Measurements from ENCODE around the gene TCF21. TPM values are rescaled to one million over a fixed set of nuclear protein-coding genes. Genes with fewer than 3 reads are reported as not detected.

Gene TCF21
- total RNA-seq (2016; rRNA removed; fragmentation: Illumina TruSeq; extraction: Trizol) (not detected in 2 replicates), polyA plus RNA-seq (2011; rRNA removed) (not detected in 2 replicates), polyA minus RNA-seq (2011; rRNA and poly(A)+ RNA removed; ENCODE audit: low replicate concordance) (0.09 TPM in 1 of 2 replicates, not detected in the other), Bru-seq, nascent RNA (not detected), BruChase-seq, experiment 1, labeled RNA remaining after a 6-hour chase (not detected), BruChase-seq, experiment 2, labeled RNA remaining after a 2-hour chase (not detected)
- not detected in 2 replicates for total RNA-seq (2016; cell fraction: cytosol; rRNA removed; fragmentation: Illumina TruSeq; extraction: Trizol; ENCODE audit: low read depth)
- total RNA-seq (2016; cell fraction: insoluble cytoplasmic fraction; rRNA removed; fragmentation: Illumina TruSeq; extraction: Trizol): not detected in 2 replicates
- not detected in 2 replicates for total RNA-seq (2016; cell fraction: membrane; rRNA removed; fragmentation: Illumina TruSeq; extraction: Trizol)
- total RNA-seq (2016; cell fraction: nucleus; rRNA removed; fragmentation: Illumina TruSeq; extraction: Trizol): not detected in 2 replicates
- not detected in 2 replicates for polyA plus RNA-seq (2011; cell fraction: cytosol; rRNA removed)
- polyA plus RNA-seq (2011; cell fraction: nucleus; rRNA removed): not detected in 2 replicates
- polyA plus RNA-seq (2012): not detected in 2 replicates
- polyA plus RNA-seq (2016; cell fraction: cytosol; fragmentation: Illumina TruSeq; extraction: Trizol; ENCODE audit: low read depth): not detected in 2 replicates
- not detected in 2 replicates for polyA plus RNA-seq (2016; cell fraction: insoluble cytoplasmic fraction; fragmentation: Illumina TruSeq; extraction: Trizol; ENCODE audit: low read depth)
- not detected in 2 replicates for polyA plus RNA-seq (2016; cell fraction: membrane; fragmentation: Illumina TruSeq; extraction: Trizol; ENCODE audit: low read depth)
- polyA plus RNA-seq (2016; cell fraction: nucleus; fragmentation: Illumina TruSeq; extraction: Trizol; ENCODE audit: insufficient read depth, low read depth): not detected in 2 replicates
- polyA minus RNA-seq (2011; cell fraction: cytosol; rRNA and poly(A)+ RNA removed): not detected in 2 replicates
- not detected in 2 replicates for polyA minus RNA-seq (2011; cell fraction: nucleus; rRNA and poly(A)+ RNA removed)
- long read RNA-seq, experiment 1: 0 reads
- long read RNA-seq, experiment 2: 0 reads

DNA sequence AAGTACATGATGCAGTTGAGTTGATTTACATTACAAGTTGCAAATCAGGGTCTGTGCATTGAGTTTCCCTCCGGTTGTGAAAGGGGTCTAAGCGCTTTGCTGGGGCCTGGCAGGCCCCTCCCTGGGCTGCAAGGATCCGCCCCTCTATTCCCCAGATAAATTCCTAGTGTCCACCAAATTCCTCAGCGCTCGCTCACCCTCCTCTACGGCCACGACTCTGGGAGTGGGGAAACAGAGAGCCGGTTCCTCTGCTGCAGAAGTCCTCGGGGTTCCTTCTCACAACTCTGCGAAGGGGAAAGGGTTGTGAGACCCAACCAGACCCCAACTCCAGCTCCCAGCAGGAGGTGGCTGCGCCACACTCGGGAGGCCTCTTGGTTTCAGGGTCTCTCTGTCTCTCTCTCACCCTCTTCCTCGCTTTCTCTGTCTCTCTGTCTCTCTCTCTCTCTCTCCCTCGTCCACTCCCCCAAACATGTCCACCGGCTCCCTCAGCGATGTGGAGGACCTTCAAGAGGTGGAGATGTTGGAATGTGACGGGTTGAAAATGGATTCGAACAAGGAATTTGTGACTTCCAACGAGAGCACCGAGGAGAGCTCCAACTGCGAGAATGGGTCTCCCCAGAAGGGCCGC is at the start of gene TCF21:
Gene TCF21, plus strand, starts transcription at position 185 of the 628 bp plus-strand sequence. Its CDS starts 285 bp downstream, at position 470.
- BruUV-seq (replicated peaks): no TSS peak
- H4K20me1 ChIP-seq (ENCODE audit: insufficient read depth, low read length): no peaks in the 10 kb centered on the region
- POLR2A ChIA-PET: no interaction called here
- FAIRE-seq (no peak), DNase-seq (ENCODE audit: low spot score) (no peak), ATAC-seq (peak; percentile 29; the same call in 1 of the 3 replicates)
- intact Hi-C loops (cut with micrococcal nuclease; ENCODE audit: unreplicated experiment): no loop called here
- no peaks in the 10 kb centered on the region for H3K9me3 ChIP-seq (ENCODE audit: low read length)
- H3K4me3 ChIP-seq (replicated peaks in 1 of 3; ENCODE audit: insufficient read depth in 1 of 3, low read depth in 2 of 3, low read length in 3 of 3): no peak within 1 kb of the TSS
- 23% methylated on average over 20 of the region's 22 CpGs for WGBS (ENCODE audit: low lambda C conversion rate)
- no peaks in the 10 kb centered on the region for H3K79me2 ChIP-seq (ENCODE audit: insufficient read depth, low read length)
- no peaks in the 10 kb centered on the region for H3K36me3 ChIP-seq (replicated peaks in 1 of 2; ENCODE audit: control insufficient read depth in 1 of 2, insufficient read depth in 2 of 2, low read length in 2 of 2)
- CTCF ChIA-PET (ENCODE audit: low intra/inter-chr PET ratio, low total read pairs): no interaction called here
- H3K4me1 ChIP-seq (ENCODE audit: insufficient read depth, low read length): no peaks in the 10 kb centered on the region
- H3K27ac ChIP-seq (ENCODE audit: extremely low read length, insufficient read depth, low read length): no peak within 1 kb of the TSS
- no peak within 1 kb of the TSS for H3K4me2 ChIP-seq (ENCODE audit: low read depth, low read length)
- TF ChIP-seq ZNF431 (CRISPR knock-in tag; IDR thresholded peaks at IDR 0.05; ENCODE audit: borderline replicate concordance, low read depth) (no peak), ZNF256 (CRISPR knock-in tag; conservative IDR thresholded peaks at IDR 0.05) (no peak), MTA3 (CRISPR knock-in tag; IDR thresholded peaks at IDR 0.05) (no peak), ZNF441 (CRISPR knock-in tag; IDR thresholded peaks at IDR 0.05; ENCODE audit: borderline replicate concordance) (no peak), ARID2 (CRISPR knock-in tag; IDR thresholded peaks at IDR 0.05; ENCODE audit: borderline replicate concordance) (no peak), ZNF382 (CRISPR knock-in tag; IDR thresholded peaks at IDR 0.05; ENCODE audit: borderline replicate concordance) (no peak), ZNF430 (CRISPR knock-in tag; IDR thresholded peaks at IDR 0.05) (no peak), NFKBIZ (CRISPR knock-in tag; IDR thresholded peaks at IDR 0.05) (no peak), SRF (IDR thresholded peaks at IDR 0.05; ENCODE audit: low read depth, low read length) (no peak), YEATS4 (CRISPR knock-in tag; IDR thresholded peaks at IDR 0.05; ENCODE audit: borderline replicate concordance) (no peak)
- TF ChIP-seq, protein P1, sequence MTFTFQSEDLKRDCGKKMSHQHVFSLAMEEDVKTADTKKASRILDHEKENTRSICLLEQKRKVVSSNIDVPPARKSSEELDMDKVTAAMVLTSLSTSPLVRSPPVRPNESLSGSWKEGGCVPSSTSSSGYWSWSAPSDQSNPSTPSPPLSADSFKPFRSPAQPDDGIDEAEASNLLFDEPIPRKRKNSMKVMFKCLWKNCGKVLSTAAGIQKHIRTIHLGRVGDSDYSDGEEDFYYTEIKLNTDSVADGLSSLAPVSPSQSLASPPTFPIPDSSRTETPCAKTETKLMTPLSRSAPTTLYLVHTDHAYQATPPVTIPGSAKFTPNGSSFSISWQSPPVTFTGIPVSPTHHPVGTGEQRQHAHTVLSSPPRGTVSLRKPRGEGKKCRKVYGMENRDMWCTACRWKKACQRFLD (CRISPR knock-in tag; IDR thresholded peaks at IDR 0.05; ENCODE audit: borderline replicate concordance): no peak
- TF ChIP-seq, protein P2, sequence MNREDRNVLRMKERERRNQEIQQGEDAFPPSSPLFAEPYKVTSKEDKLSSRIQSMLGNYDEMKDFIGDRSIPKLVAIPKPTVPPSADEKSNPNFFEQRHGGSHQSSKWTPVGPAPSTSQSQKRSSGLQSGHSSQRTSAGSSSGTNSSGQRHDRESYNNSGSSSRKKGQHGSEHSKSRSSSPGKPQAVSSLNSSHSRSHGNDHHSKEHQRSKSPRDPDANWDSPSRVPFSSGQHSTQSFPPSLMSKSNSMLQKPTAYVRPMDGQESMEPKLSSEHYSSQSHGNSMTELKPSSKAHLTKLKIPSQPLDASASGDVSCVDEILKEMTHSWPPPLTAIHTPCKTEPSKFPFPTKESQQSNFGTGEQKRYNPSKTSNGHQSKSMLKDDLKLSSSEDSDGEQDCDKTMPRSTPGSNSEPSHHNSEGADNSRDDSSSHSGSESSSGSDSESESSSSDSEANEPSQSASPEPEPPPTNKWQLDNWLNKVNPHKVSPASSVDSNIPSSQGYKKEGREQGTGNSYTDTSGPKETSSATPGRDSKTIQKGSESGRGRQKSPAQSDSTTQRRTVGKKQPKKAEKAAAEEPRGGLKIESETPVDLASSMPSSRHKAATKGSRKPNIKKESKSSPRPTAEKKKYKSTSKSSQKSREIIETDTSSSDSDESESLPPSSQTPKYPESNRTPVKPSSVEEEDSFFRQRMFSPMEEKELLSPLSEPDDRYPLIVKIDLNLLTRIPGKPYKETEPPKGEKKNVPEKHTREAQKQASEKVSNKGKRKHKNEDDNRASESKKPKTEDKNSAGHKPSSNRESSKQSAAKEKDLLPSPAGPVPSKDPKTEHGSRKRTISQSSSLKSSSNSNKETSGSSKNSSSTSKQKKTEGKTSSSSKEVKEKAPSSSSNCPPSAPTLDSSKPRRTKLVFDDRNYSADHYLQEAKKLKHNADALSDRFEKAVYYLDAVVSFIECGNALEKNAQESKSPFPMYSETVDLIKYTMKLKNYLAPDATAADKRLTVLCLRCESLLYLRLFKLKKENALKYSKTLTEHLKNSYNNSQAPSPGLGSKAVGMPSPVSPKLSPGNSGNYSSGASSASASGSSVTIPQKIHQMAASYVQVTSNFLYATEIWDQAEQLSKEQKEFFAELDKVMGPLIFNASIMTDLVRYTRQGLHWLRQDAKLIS (CRISPR knock-in tag; IDR thresholded peaks at IDR 0.05): no peak
- TF ChIP-seq, protein P3, sequence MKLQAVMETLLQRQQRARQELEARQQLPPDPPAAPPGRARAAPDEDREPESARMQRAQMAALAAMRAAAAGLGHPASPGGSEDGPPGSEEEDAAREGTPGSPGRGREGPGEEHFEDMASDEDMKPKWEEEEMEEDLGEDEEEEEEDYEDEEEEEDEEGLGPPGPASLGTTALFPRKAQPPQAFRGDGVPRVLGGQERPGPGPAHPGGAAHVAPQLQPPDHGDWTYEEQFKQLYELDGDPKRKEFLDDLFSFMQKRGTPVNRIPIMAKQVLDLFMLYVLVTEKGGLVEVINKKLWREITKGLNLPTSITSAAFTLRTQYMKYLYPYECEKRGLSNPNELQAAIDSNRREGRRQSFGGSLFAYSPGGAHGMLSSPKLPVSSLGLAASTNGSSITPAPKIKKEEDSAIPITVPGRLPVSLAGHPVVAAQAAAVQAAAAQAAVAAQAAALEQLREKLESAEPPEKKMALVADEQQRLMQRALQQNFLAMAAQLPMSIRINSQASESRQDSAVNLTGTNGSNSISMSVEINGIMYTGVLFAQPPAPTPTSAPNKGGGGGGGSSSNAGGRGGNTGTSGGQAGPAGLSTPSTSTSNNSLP (IDR thresholded peaks at IDR 0.05; ENCODE audit: low read depth, low read length): no peak
- H3K9ac ChIP-seq (ENCODE audit: insufficient read depth, low read depth, low read length): no peak within 1 kb of the TSS
- H2AFZ ChIP-seq (ENCODE audit: low read length): no peak within 1 kb of the TSS
- in situ Hi-C loops (cut with HindIII; ENCODE audit: extremely low pct_ligation_motif_present, low pct_unique_long_range_greater_than_20kb): no loop called here
- peaks cover 6 to 52% of the 10 kb centered on the region in 2 experiments; a peak in 4 of 5 replicates for H3K27me3 ChIP-seq (ENCODE audit: control insufficient read depth in 1 of 2, insufficient read depth in 2 of 2, low read length in 2 of 2)
